HTERT RPE-1 (cell line): ENCODE measurements around the gene ATP9A.
"Not testable (repeated sequence)": the region's sequence is repeated elsewhere in the genome, so short reads cannot be mapped to it uniquely, and the experiment has no call there.

Source experiments
- in situ Hi-C: fragments of 300-500 bp; cut with MboI; formaldehyde crosslinking; loops from 4 replicates; pipeline ENCODE4 v1.14.3; 2020; ENCODE audit warnings: low sequenced_read_pairs

ATP9A gene, protein sequence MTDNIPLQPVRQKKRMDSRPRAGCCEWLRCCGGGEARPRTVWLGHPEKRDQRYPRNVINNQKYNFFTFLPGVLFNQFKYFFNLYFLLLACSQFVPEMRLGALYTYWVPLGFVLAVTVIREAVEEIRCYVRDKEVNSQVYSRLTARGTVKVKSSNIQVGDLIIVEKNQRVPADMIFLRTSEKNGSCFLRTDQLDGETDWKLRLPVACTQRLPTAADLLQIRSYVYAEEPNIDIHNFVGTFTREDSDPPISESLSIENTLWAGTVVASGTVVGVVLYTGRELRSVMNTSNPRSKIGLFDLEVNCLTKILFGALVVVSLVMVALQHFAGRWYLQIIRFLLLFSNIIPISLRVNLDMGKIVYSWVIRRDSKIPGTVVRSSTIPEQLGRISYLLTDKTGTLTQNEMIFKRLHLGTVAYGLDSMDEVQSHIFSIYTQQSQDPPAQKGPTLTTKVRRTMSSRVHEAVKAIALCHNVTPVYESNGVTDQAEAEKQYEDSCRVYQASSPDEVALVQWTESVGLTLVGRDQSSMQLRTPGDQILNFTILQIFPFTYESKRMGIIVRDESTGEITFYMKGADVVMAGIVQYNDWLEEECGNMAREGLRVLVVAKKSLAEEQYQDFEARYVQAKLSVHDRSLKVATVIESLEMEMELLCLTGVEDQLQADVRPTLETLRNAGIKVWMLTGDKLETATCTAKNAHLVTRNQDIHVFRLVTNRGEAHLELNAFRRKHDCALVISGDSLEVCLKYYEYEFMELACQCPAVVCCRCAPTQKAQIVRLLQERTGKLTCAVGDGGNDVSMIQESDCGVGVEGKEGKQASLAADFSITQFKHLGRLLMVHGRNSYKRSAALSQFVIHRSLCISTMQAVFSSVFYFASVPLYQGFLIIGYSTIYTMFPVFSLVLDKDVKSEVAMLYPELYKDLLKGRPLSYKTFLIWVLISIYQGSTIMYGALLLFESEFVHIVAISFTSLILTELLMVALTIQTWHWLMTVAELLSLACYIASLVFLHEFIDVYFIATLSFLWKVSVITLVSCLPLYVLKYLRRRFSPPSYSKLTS

DNA sequence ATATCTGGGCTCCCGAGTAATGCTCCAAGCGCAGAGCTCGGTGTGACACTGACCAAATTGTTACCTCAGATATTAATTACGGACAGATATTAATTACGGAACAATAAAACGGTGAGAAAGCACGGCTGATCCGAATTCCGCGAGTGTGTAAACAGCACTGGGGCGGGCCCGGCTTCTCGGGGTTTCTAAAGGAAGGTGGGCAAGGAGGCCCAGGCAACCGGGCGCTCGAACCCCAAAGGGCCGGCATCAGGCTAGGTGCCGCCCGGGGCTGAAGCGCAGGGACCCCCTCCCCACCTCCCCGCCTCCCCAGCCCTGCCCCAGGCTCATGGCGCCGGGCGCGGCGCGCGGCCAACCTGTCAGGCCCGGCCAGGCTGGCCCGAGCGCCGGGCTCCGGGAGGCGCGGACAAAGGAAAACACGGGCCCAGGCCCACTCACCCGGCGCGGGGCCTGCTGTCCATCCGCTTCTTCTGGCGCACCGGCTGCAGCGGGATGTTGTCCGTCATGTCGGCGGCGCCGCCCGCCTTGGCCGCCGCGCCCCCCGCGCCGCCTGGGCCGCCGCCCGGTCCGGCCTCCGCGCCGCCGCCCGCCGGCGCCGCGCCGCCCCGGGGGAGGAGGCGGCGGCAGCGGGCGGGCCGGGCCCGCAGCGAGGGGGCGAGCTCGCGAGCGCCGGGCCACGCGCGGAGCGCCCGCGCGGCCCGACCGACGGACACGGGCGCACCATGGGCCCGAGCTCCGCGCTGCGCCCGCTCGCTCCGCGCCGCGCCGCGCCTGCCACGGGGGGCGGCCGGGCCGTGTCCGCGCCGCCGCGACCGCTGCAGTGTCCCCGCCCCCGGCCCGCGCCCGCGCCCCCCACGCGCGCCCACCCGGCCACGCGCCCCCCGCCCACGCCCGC lies at the start of gene ATP9A:
Gene ATP9A (minus strand): TSS at position 524 of the 892 bp plus-strand sequence. CDS start 21 bp downstream, at position 503.
- in situ Hi-C loops: no loop called here

DNA sequence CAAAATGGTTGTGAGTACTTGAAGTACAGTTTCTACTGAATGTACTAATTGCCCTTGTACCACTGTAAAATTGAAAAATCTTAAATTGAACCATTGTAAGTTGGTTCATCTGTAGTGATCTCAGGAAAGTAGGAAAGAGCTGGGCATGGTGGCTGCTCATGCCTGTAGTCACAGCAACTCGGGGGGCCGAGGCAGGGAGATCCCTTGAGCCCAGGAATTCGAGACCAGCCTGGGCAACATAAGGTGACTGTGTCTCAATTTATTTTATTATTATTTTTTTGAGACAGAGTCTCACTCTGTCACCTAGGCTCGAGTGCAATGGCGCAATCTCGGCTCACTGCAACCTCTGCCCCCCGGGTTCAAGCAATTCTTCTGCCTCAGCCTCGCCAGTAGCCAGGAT lies 48.7 kb upstream of the ATP9A start:
- in situ Hi-C loops: not testable (repeated sequence)

DNA sequence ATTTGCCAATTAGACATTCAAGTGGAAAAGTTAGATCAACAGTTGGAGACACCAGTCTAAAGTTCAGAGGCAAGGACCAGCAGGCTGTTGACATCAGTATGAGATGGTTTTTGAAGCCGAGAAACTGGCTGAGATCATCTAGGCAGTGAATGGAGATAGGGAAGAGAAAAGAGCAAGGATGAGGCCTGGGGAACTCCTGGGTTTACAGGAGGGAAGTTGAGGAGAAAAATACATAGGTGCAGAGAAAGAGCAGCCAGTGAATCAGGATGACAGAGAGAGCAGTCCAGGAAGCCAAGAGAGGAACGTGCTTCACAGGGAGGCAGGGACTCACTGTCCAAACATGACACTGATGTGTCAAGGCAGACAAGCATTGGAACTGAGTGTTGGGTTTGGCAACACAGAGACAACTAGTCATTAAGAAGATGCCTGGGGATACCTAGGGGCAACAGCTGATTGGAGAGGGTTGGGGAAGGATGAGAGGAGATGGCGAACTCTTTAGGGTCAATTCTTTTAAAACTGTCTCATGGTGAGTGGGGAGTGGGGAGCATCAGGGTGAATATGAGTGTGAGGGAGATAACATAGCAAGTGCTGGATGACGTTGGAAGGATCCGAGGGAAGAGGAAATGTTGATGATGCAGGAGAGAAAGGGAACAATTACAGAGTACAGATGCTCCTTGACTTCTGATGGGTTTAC lies 47.3 kb upstream of the ATP9A start:
- in situ Hi-C loops: no loop called here

DNA sequence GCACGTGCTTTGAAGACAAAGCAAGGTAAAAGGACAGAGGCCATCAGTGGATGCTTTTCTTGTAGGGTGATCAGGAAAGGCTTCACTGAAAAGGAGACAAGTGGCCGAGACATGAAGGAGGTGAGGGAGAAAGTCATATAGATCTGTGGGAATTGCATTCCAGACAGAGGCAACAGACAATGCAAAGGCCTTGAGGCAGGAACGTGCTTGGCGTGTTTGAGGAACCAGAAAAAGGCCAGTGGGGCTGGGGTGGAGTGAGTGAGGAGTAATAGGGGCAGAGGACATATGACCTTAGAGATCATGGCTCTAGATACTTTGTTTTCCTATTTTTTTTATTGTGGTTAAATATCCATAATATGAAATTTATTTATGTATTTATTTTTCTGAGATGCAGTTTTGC lies 44.7 kb upstream of the ATP9A start:
- in situ Hi-C loops: no loop called here

DNA sequence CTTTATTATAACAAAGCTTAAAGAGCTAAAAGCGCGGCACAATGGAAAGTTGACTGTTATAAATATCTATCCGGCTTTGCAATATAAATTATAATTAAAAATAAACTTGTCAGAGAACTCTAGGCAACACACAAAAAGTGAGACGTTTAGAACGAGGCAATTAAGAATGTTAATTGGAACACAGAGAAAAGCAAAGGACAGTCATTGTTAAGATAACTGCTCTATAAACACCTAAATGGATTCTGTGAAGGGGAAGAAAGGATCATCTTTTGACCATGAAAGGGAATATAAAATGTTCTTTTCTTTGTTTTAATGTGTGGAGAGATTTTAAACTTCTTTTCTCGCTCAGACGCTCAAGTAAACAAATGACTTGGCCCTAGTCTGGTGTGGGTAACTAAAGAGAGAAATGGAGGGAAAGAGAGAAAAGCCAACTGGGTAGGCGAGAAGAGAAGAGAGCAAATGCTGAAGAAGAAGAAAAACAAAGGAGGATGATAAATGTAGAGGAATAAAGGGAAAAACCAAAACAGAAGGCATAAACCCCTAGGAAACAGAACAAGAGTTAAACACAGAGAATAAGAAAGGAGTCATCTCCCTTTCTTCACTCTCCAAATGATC lies 43.4 kb upstream of the ATP9A start:
- in situ Hi-C loops: no loop called here

DNA sequence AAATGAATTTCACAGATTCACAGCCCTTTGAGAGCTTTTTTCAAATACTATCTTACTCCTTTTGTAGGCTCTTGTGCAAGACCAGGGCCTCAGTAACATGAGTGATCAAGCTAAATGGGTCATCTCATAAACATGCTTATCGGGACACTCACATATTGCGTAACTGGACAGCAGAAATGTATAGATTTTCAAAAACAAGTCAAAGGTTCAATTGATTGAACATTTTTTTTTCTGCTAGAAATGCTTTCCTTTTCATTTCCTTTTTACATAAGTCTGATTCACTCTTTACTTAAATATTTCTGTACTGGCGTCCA lies 42.8 kb upstream of the ATP9A start:
- in situ Hi-C loops: no loop called here

DNA sequence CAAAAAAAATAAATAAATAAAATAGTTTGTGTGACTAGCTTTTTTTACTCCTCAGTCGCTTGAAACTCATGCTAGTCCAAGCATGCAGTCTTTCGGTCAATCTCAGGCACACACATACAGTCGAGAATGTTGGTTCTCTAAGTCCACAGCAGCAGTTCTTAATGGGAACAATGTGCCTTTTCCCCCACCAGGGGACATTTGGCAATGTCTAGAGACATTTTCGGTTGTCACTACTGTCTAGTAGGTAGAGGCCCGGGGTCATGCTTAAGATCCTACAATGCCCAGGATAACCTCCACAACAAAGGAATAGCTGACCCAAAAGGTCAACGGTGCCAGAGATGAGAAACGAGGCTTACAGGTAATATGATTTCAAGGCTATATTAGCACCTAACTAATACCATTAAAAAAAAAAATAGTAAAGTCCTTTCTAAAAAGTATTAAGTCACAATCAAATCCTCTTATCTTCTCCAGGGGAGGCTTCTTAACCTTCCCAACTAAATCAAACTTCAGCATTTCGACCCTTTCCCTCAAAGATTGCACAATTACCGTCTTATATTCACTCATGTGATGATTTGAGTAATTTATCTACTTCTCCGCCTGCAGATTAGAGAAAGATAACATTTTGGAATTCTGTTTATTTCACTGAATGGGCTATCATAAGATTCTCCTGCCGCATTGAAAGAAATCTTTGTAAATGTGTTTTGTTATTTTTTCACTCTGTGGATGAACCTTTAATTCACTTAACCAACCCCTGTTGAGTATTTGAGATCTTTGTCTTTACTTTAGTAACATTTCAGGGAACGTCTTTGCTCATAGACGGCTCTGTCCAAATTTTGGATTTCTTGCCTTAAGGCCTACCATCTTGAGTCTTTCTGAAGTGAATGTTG lies 42.2 kb upstream of the ATP9A start:
- in situ Hi-C loops: no loop called here

DNA sequence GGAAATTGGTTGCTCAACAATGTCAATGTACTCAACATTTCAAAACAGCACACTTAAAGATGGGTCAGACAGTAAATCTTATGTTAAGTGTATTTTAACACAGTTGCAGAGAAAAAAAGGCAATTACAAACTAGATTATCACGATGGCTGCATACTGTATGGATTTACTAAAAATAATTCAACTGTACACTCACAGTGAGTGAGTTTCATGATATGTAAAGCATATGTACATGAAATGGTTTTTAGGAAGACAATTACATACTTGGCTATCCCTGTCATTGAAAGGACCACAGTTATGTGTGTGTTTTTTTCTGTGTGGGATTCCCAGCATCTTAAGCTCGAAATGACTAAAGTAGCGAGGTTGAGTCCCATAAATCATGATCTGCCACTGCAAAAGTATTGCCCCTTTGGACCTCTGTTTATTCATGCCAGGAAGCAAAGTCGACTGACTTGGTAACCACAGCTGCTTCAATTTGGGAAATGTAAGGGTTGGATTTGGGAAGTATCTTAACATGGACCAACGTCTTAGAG lies 39.6 kb upstream of the ATP9A start:
- in situ Hi-C loops: no loop called here

DNA sequence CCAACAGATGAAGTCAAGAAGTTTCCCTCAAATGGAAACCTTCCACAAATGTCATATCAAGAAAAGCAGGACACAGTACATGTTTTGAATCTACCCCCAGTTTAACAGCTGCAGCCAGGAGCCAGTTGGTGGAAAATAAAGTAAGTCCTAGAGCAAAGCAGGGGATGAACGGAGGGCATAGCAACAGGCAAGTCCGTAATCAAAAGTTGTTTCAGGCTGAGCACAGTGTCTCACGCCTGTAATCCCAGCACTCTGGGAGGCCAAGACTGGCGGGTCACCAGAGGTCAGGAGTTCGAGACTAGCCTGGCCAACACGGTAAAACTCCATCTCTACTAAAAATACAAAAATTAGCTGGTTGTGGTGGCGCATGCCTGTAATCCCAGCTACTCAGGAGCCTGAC lies 36.6 kb upstream of the ATP9A start:
- in situ Hi-C loops: no loop called here

DNA sequence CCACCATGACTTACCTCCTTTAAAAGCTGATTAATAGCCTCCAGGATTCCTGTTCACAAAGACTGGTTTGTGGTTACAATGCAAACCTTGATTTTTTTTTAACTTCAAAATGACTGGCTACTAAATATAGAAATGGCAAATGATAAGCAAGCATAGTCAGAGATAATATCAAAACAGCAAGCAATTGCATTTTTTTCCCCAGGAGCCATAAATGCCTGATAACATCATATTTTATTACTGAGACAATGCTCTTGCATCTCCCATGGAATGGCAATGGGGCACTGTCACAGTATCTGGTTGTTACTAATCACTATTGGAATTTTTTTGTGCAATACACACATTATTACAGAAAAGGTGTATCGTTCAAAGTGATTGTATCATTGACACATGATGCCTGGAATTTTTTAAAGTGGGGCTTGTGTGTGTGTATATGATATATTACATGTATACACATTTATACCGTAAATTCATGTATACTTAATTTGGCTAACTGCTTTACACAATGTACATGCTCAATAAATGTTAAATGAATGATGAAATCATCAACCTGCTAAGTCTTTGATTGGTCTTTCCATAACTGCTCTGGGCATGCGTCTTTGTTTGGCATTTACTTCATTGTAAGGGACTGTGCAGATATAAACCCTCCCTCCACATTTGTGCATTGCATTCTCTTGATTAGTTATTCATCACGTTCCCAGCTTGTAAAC lies 35.1 kb upstream of the ATP9A start:
- in situ Hi-C loops: no loop called here

DNA sequence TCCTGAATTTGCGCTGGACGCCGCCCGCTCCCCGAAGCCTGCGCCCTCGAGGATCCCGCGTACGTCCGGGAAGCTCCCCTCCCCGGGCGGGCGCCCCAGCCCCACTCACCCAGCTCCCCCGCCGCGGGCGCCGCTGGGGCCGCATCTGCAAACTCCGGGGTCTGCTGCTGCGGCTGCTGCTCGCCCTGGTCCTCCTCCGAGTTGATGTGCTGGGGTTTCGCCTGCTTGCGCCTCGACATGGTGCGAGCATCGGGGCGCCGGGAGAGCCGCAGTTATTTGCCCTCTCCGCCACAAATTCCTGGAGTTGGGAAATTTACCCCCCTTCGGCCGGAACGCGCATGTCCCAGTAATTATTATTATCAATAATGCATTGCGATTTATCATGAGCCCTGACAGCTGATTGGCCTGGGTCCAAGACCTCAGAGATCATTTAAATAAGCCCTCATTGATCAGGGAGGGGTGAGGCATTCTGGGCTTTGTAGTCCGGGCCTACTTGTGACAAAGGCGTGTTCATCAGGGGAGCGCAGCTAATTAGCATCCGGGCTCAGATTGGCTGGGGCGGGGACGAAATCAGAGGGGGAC lies 34.1 kb upstream of the ATP9A start, which contains the start of gene SALL4:
Gene SALL4 (minus strand): TSS at position 352 of the 582 bp plus-strand sequence. CDS start 113 bp downstream, at position 239.
- in situ Hi-C loops: no loop called here

DNA sequence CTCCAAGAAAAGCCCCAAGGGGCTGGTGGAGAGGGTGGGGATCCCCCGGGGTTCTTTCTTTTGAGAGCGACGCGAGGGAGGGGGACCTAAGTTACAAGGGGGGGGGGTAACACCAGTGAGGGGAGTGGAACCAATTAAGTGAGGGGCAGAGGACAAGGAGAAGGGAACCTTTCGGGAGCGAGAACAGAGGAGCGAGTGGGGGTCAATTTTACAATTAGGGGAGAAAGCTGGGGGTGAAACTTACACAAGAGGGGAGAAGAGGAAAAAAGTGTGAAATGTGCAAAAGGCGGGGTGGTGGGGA lies 33.6 kb upstream of the ATP9A start:
- in situ Hi-C loops: no loop called here

DNA sequence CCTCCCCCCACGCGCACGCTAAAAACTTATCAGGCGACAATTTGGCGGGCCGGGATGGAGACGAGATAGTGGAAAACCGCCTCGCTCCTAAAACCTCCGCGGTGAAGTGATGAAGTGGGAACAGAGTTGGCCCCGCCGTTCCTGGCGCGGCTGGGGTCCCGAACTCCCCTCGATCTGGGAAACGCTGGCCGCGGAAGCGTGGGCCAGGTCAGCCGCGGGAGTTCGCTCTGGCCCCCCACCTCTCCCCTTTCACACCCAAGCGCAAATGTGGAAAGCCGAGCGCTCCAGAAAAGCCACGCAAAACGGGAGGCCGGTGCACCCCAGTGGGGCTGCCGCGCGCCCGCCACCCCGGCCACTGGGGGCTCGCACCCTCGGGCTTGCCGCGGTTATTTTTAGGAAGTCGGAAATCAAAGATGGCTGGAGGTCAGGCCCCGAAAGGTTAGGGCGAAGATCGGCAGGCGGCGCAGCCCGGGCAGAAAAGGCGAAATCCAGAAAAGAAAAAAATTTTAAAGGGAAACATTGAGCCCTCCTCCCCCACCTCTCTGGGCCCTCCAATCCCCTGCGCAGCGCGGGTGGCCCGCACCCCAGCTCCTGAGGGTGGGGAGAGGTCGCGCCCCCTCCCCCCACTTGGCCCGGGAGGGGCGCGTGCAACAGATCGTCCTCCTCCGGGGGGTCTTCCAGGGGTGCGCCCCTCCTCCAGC lies 33.1 kb upstream of the ATP9A start:
- in situ Hi-C loops: no loop called here

DNA sequence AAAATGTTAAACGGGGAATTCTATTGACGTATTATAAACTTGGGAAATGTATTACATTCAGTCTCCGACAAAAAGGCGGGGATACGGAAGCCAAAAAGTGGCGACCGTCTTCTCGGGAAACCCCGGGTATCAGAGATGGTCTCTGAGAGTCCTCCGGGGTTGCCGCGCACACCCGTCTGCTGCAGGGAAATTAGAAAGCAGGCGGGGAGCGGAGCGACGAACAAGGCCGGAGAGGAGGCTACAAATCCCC lies 32.6 kb upstream of the ATP9A start:
- in situ Hi-C loops: no loop called here

DNA sequence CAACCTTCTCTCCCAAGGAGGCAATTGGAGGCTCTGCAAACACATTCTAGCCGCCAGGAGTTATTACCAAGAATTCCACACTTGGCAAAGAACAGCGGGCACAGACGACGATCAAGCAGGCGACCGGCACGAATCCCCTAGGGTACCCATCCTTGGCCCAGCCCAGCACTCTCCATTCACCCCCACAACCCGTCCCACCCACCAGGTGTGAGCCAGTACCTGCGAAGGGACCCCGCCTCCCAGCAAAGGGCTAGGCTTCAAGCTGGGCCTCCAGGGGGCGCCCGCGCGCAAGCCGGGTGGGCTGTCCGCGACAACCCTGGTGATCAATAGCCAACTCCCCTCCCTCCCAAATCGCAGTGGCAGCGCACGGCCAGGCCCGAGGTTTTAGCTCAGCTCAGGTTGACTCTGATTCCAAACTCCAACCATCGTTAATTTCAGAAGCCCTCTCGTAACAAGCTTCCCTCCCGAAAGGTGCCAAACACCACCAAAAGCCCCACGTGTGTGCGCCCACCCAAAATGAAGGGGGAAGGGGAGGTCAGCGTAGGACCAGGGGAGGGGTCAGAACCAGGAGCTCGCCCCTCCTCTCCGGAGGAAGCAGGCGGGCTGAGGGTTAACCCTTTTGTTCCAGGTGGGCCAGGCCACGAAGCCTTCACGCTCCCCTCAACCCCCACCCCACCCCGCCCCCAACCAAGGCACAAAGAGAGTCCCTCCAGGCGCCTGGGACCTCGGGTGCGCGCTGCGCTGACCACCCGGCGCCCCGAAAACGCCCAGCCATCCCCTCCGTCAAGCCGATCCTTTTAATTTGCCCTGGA lies 32.1 kb upstream of the ATP9A start:
- in situ Hi-C loops: no loop called here

DNA sequence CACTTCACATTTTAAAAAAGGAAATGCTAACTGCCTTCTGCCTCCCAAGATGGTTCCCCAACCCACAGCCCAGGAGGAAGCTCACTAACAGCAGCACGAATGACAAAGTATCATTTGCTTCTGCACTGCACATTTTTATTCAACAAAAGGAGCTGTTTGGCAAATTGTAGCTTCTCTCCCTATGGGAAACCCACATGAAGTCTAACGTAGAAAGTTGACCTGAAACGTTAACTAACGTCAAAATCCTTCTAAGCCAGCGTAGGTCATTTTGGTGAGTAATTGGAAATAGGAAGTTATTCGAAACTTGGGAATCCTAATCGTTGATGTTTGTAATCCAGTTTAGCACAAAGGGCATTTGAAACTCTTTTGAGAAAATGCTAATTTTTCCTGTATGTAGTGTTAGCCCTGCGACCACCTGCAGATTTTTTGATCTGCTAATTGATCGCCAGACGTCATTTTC lies 31.2 kb upstream of the ATP9A start:
- in situ Hi-C loops: no loop called here
